ENCODE data around the gene EPB41L4B. TPM values are rescaled to one million over a fixed set of nuclear protein-coding genes. Genes with fewer than 3 reads are reported as not detected.
"Not testable (repeated sequence)": the region's sequence is repeated elsewhere in the genome, so short reads cannot be mapped to it uniquely, and the experiment has no call there.

EPB41L4B gene
- total and polyA plus RNA-seq, 2 of the 13 experiments (the other 11 are each of a cell fraction or from before 2014, with no cell fraction given): 17.6 to 22.1 TPM

GRCh38 chr9:109224751-109225150 is 96.1 kb downstream of the EPB41L4B start:
- no peaks in the 10 kb centered on the region for H3K79me2 ChIP-seq (ENCODE audit: insufficient read depth, low read length)
- POLR2A ChIA-PET: no interaction called here
- 39% methylated on average over 2 of the region's 3 CpGs for WGBS (ENCODE audit: low lambda C conversion rate)
- no peaks in the 10 kb centered on the region for H3K4me1 ChIP-seq (ENCODE audit: insufficient read depth, low read length)
- no peak for TF ChIP-seq RERE (CRISPR knock-in tag; IDR thresholded peaks at IDR 0.05; ENCODE audit: low read depth)
- no peak for TF ChIP-seq CENPX (CRISPR knock-in tag; IDR thresholded peaks at IDR 0.05)
- TF ChIP-seq ZBED4 (CRISPR knock-in tag; IDR thresholded peaks at IDR 0.05; ENCODE audit: borderline replicate concordance): no peak
- no peak for TF ChIP-seq ZNF546 (CRISPR knock-in tag; conservative IDR thresholded peaks at IDR 0.05)
- no peak for TF ChIP-seq FOXO1 (CRISPR knock-in tag; IDR thresholded peaks at IDR 0.05)
- TF ChIP-seq GABPB1 (CRISPR knock-in tag; IDR thresholded peaks at IDR 0.05): no peak
- no peak for TF ChIP-seq ZBTB3 (CRISPR knock-in tag; IDR thresholded peaks at IDR 0.05; ENCODE audit: borderline replicate concordance, low read depth)
- no peak overlapping the region for H3K9ac ChIP-seq (ENCODE audit: insufficient read depth, low read depth, low read length)
- CTCF ChIA-PET (ENCODE audit: low intra/inter-chr PET ratio, low total read pairs): no interaction called here
- BruUV-seq (replicated peaks): no TSS peak
- H3K36me3 ChIP-seq (replicated peaks in 1 of 2; ENCODE audit: control insufficient read depth in 1 of 2, insufficient read depth in 2 of 2, low read length in 2 of 2): no peaks in the 10 kb centered on the region
- H2AFZ ChIP-seq (ENCODE audit: low read length): no peak overlapping the region
- in situ Hi-C loops (cut with HindIII; ENCODE audit: extremely low pct_ligation_motif_present, low pct_unique_long_range_greater_than_20kb) (no loop called here), intact Hi-C loops (cut with micrococcal nuclease; ENCODE audit: unreplicated experiment) (no loop called here)
- H3K4me3 ChIP-seq (replicated peaks in 1 of 3; ENCODE audit: insufficient read depth in 1 of 3, low read depth in 2 of 3, low read length in 3 of 3): no peak overlapping the region
- no peak overlapping the region for H3K4me2 ChIP-seq (ENCODE audit: low read depth, low read length)
- H3K27ac ChIP-seq (ENCODE audit: extremely low read length, insufficient read depth, low read length): no peak overlapping the region
- no peaks in the 10 kb centered on the region for H3K27me3 ChIP-seq (ENCODE audit: control insufficient read depth in 1 of 2, insufficient read depth in 2 of 2, low read length in 2 of 2)
- DNase-seq (ENCODE audit: low spot score): no peak
- H3K9me3 ChIP-seq (ENCODE audit: low read length): no peaks in the 10 kb centered on the region
- ATAC-seq: no peak; the same call in 1 of the 3 replicates
- H4K20me1 ChIP-seq (ENCODE audit: insufficient read depth, low read length): no peaks in the 10 kb centered on the region
- no peak for FAIRE-seq

- H3K36me3 ChIP-seq (replicated peaks in 1 of 2; ENCODE audit: control insufficient read depth in 1 of 2, insufficient read depth in 2 of 2, low read length in 2 of 2); H3K27ac ChIP-seq (ENCODE audit: extremely low read length, insufficient read depth, low read length); BruUV-seq (replicated peaks); H4K20me1 ChIP-seq (ENCODE audit: insufficient read depth, low read length); ATAC-seq; H2AFZ ChIP-seq (ENCODE audit: low read length); H3K9me3 ChIP-seq (ENCODE audit: low read length); H3K27me3 ChIP-seq (ENCODE audit: control insufficient read depth in 1 of 2, insufficient read depth in 2 of 2, low read length in 2 of 2); DNase-seq (ENCODE audit: low spot score); H3K9ac ChIP-seq (ENCODE audit: insufficient read depth, low read depth, low read length); H3K79me2 ChIP-seq (ENCODE audit: insufficient read depth, low read length); H3K4me2 ChIP-seq (ENCODE audit: low read depth, low read length); POLR2A ChIA-PET; H3K4me1 ChIP-seq (ENCODE audit: insufficient read depth, low read length); in situ Hi-C loops (cut with HindIII; ENCODE audit: extremely low pct_ligation_motif_present, low pct_unique_long_range_greater_than_20kb); CTCF ChIA-PET (ENCODE audit: low intra/inter-chr PET ratio, low total read pairs); intact Hi-C loops (cut with micrococcal nuclease; ENCODE audit: unreplicated experiment); H3K4me3 ChIP-seq (replicated peaks in 1 of 3; ENCODE audit: insufficient read depth in 1 of 3, low read depth in 2 of 3, low read length in 3 of 3); FAIRE-seq: not testable (repeated sequence)
- 47% methylated on average over 4 of the region's 4 CpGs for WGBS (ENCODE audit: low lambda C conversion rate)
Measured at GRCh38 chr9:109218242-109218641, 102.6 kb downstream of the EPB41L4B start.

Measured in HepG2 (cell line).